CD4-positive, alpha-beta T cell (primary cell): ENCODE measurements around the gene DPEP2. TPM values are rescaled to one million over a fixed set of nuclear protein-coding genes. Genes with fewer than 3 reads are reported as not detected.
A peak's percentile ranks its signal among the peaks of the same experiment; 100 is the strongest.
"Not testable (repeated sequence)": the region's sequence is repeated elsewhere in the genome, so short reads cannot be mapped to it uniquely, and the experiment has no call there.

Experiments
- ATAC-seq: fragments of 200-7000 bp; cut with Tn5 transposase; one replicate; pipeline ENCODE4 v1.10.0; 2022; ENCODE audit warnings: mild to moderate bottlenecking; ENCODE audit not compliant: poor library complexity
- CTCF ChIA-PET: fragments of 350-600 bp; sonication (Branson Sonifier 250); formaldehyde crosslinking; loops from one replicate; lab custom pipeline; 2021; ENCODE audit warnings: antibody characterized with exemption, inconsistent platforms; lab: Charles Lee
- POLR2A ChIA-PET: fragments of 350-600 bp; sonication (Branson Sonifier 250); formaldehyde crosslinking; loops from one replicate; lab custom pipeline; 2021; ENCODE audit warnings: antibody characterized with exemption, inconsistent platforms; lab: Charles Lee
- DNase-seq, 14 experiments: peaks; one replicate each; pipeline ENCODE4 v3.0.0-alpha.2; 2013 to 2020; ENCODE audit warnings: mixed read lengths in 2 of 14
- H3K27ac ChIP-seq, 2 donors: one replicate each; pipeline versions ENCODE4 v1.5.1 to v1.7.0; 2013; ENCODE audit warnings: low read length in 2 of 2, low read depth in 1 of 2, mild to moderate bottlenecking in 1 of 2
- H3K27me3 ChIP-seq, 2 experiments: 1 replicate in 1 of 2; 2 replicates in 1 of 2; pipeline versions ENCODE4 v1.6.1 to v1.7.0; 2013; ENCODE audit warnings: low read length in 2 of 2, control low read depth in 1 of 2, mild to moderate bottlenecking in 1 of 2, moderate library complexity in 1 of 2; ENCODE audit not compliant: insufficient read depth in 2 of 2, control insufficient read depth in 1 of 2
- H3K36me3 ChIP-seq: one replicate; pipeline ENCODE4 v1.6.1; 2013; ENCODE audit warnings: low read length, control low read depth; ENCODE audit not compliant: insufficient read depth
- H3K4me1 ChIP-seq: one replicate; pipeline ENCODE4 v1.6.1; 2013; ENCODE audit warnings: low read length, control low read depth; ENCODE audit not compliant: insufficient read depth
- H3K4me3 ChIP-seq: one replicate; pipeline ENCODE4 v1.5.1; 2013; ENCODE audit warnings: mild to moderate bottlenecking, low read length, moderate library complexity
- H3K9me3 ChIP-seq, 2 experiments: 1 replicate in 1 of 2; 2 replicates in 1 of 2; pipeline versions ENCODE4 v1.6.1 to v1.7.0; 2013; ENCODE audit warnings: low read length in 2 of 2, mild to moderate bottlenecking in 2 of 2, control low read depth in 1 of 2, moderate library complexity in 1 of 2; ENCODE audit not compliant: control insufficient read depth in 1 of 2, insufficient read depth in 1 of 2
- H3K27ac Mint-ChIP-seq: one replicate; pipeline ENCODE4 v1.8.0; 2020; ENCODE audit warnings: mixed read lengths
- H3K27me3 Mint-ChIP-seq: one replicate; pipeline ENCODE4 v1.8.0; 2021; ENCODE audit warnings: mixed read lengths
- H3K36me3 Mint-ChIP-seq: one replicate; pipeline ENCODE4 v1.8.0; 2021; ENCODE audit warnings: low read depth, mixed read lengths
- H3K4me1 Mint-ChIP-seq: one replicate; pipeline ENCODE4 v1.8.0; 2021; ENCODE audit warnings: low read depth, mixed read lengths
- H3K4me3 Mint-ChIP-seq: one replicate; pipeline ENCODE4 v1.8.0; 2020; ENCODE audit warnings: mild to moderate bottlenecking, mixed read lengths
- H3K9me3 Mint-ChIP-seq: one replicate; pipeline ENCODE4 v1.8.0; 2020; ENCODE audit warnings: mixed read lengths
- CTCF ChIP-seq: fragments of 200-600 bp; IDR thresholded peaks from one replicate; pipeline ENCODE4 v1.8.0; 2022; ENCODE audit warnings: antibody characterized with exemption, mild to moderate bottlenecking
- intact Hi-C, 2 experiments: fragments of 100-400 bp; cut with DNase I in 1 of 2; cut with micrococcal nuclease in 1 of 2; formaldehyde crosslinking; loops; one replicate each; pipeline versions ENCODE4 v1.15.1 to v1.9.0; 2023 to 2025; cut with DNase I, micrococcal nuclease
- total RNA-seq, 174 experiments: library from RNA in 2 of 174; stranded (reverse) in 2 of 174; gene quantifications; one replicate each; pipeline ENCODE4 v1.2.3 and lab custom pipeline; 2021 to 2026

The DPEP2 gene
- total RNA-seq, 2 experiments from 2014 or later, result 42.2 to 43.5 TPM

- H3K36me3 Mint-ChIP-seq, result peaks cover 27% of the 10 kb centered on the region
- ChIA-PET CTCF (interaction anchor here (1.2 to 1.6 kb wide), 2 partner anchors 56 to 272 kb away, joined by 4 to 5 read pairs; no protein-coding TSS in a partner anchor), POLR2A (interaction anchor here (1.0 to 1.3 kb wide), 5 partner anchors 10 to 47 kb away, joined by 3 to 4 read pairs (median 3); partner anchors contain the start of gene PSKH1)
- H3K27ac ChIP-seq, result peak overlapping the region; percentile 53 to 55
- intact Hi-C loops, result loop anchor here (1.0 to 5.0 kb wide), 3 partner anchors 29 to 103 kb away; partner anchors contain the start of genes PSKH1 (in 1 of the 2) and SLC12A4 (in 1 of the 2)
- H3K4me1 ChIP-seq, result peaks cover 67% of the 10 kb centered on the region
- ATAC-seq (no peak), DNase-seq (peak in 9 of 14 experiments; percentile 23 to 66 (median 55))
- H3K9me3 ChIP-seq, result no peaks in the 10 kb centered on the region
- H3K4me3 ChIP-seq, result peak overlapping the region; percentile 25
- H3K4me1 Mint-ChIP-seq, result peaks cover 50% of the 10 kb centered on the region
- H3K4me3 Mint-ChIP-seq, result peak overlapping the region; percentile 58
- peak overlapping the region; percentile 89 for H3K27ac Mint-ChIP-seq
- H3K27me3 Mint-ChIP-seq, result no peaks in the 10 kb centered on the region
- no peak for TF ChIP-seq CTCF
- no peaks in the 10 kb centered on the region for H3K9me3 Mint-ChIP-seq
- peaks cover 12% of the 10 kb centered on the region for H3K36me3 ChIP-seq
- H3K27me3 ChIP-seq, result no peaks in the 10 kb centered on the region
Measured at GRCh38 chr16:67939507-67940445, 59.5 kb downstream of the DPEP2 start.

- not testable (repeated sequence) for H3K4me3 Mint-ChIP-seq, ATAC-seq, DNase-seq, H3K27me3 Mint-ChIP-seq, H3K9me3 ChIP-seq, H3K4me3 ChIP-seq, H3K27me3 ChIP-seq, H3K9me3 Mint-ChIP-seq
- POLR2A ChIA-PET, result interaction anchor here (0.6 to 3.8 kb wide), 4 partner anchors 9 to 298 kb away, joined by 3 to 26 read pairs (median 3); partner anchors contain the start of genes CENPT, ESRP2 and NUTF2
- intact Hi-C loops, result loop anchor here (2.0 to 5.0 kb wide), 4 partner anchors 31 to 105 kb away; partner anchors contain the start of genes DDX28 (in 1 of the 2), DUS2 (in 1 of the 2), PSKH1 (in 1 of the 2) and SLC12A4 (in 1 of the 2)
- CTCF ChIA-PET, result interaction anchor here (0.7 to 1.3 kb wide), 2 partner anchors 121 to 215 kb away, joined by 3 to 4 read pairs; no protein-coding TSS in a partner anchor
- peak overlapping the region; percentile 84 to 89 for H3K27ac ChIP-seq
- Mint-ChIP-seq H3K4me1 (peaks cover 51% of the 10 kb centered on the region), H3K27ac (peak overlapping the region; percentile 95), H3K36me3 (peaks cover 41% of the 10 kb centered on the region)
- peaks cover 68% of the 10 kb centered on the region for H3K4me1 ChIP-seq
- peaks cover 25% of the 10 kb centered on the region for H3K36me3 ChIP-seq
Measured at GRCh38 chr16:67937713-67938112, 61.6 kb downstream of the DPEP2 start.

Other genes starting within 250 kb of the DPEP2 start
- gene RANBP10, start 192.9 kb downstream of the DPEP2 start, total RNA-seq, result 10 to 100 TPM; 12.0 to 13.6 TPM
- under 1 TPM; 0.52 to 0.61 TPM for gene TSNAXIP1, start 192.6 kb downstream of the DPEP2 start, total RNA-seq
- 10 to 100 TPM; 31.2 to 32.1 TPM for gene THAP11, start 157.2 kb downstream of the DPEP2 start, total RNA-seq
- 10 to 100 TPM; 24.0 to 25.7 TPM for gene NUTF2, start 152.6 kb downstream of the DPEP2 start, total RNA-seq
- 10 to 100 TPM; 77.5 to 84.1 TPM for gene CENPT, start 151.8 kb downstream of the DPEP2 start, total RNA-seq
- gene EDC4, start 126.4 kb downstream of the DPEP2 start, total RNA-seq, result 100 to 1,000 TPM; 134 to 145 TPM
- gene NRN1L, start 114.6 kb downstream of the DPEP2 start, total RNA-seq, result 1 to 10 TPM; 2.9 to 4.4 TPM
- 10 to 100 TPM; 11.4 to 13.3 TPM for gene PSKH1, start 106.2 kb downstream of the DPEP2 start, total RNA-seq
- gene CTRL, start 67.6 kb downstream of the DPEP2 start, total RNA-seq, result 10 to 100 TPM; 18.3 to 19.5 TPM
- gene PSMB10, start 62.6 kb downstream of the DPEP2 start, total RNA-seq, result 10 to 100 TPM; 68.7 to 71.6 TPM
- 1 to 10 TPM; 5.9 to 6.3 TPM for gene LCAT, start 55.4 kb downstream of the DPEP2 start, total RNA-seq
- 10 to 100 TPM; 15.1 to 17.7 TPM for gene SLC12A4, start 30.8 kb downstream of the DPEP2 start, total RNA-seq
- gene DPEP3, start 19.0 kb downstream of the DPEP2 start, total RNA-seq, result under 1 TPM; 0.53 to 0.63 TPM
- gene DPEP2NB, start 16.4 kb upstream of the DPEP2 start, total RNA-seq, result not detected
- 10 to 100 TPM; 18.9 to 19.4 TPM for gene DDX28, start 23.7 kb upstream of the DPEP2 start, total RNA-seq
- 10 to 100 TPM; 10.4 to 13.6 TPM for gene DUS2, start 23.8 kb upstream of the DPEP2 start, total RNA-seq
- 10 to 100 TPM; 84.8 to 94.4 TPM for gene NFATC3, start 85.9 kb upstream of the DPEP2 start, total RNA-seq
- gene ESRP2, start 236.6 kb upstream of the DPEP2 start, total RNA-seq, result not detected
- 1 to 10 TPM; 4.3 to 4.7 TPM for gene PLA2G15, start 245.9 kb upstream of the DPEP2 start, total RNA-seq